ENCODE results near the gene ZNF423.

GRCh38 chr16:49446805-49447204, 409.1 kb downstream of the ZNF423 start:
- TF ChIP-seq ZNF274 (IDR thresholded peaks at IDR 0.05; ENCODE audit: low read depth, low read length): no peak
- TF ChIP-seq YY1 (IDR thresholded peaks at IDR 0.05; ENCODE audit: insufficient read depth, insufficient read length): no peak
- TF ChIP-seq SUZ12 (IDR thresholded peaks at IDR 0.05; ENCODE audit: extremely low read depth, insufficient read depth, insufficient read length): no peak
